ENCODE data around the gene IL1RAPL2.
A peak's percentile ranks its signal among the peaks of the same experiment; 100 is the strongest.
"Not testable (repeated sequence)": the region's sequence is repeated elsewhere in the genome, so short reads cannot be mapped to it uniquely, and the experiment has no call there.

Gene IL1RAPL2

GRCh38 chrX:104565791-104566680, at the start of gene IL1RAPL2:
Gene IL1RAPL2 (plus strand): TSS chrX:104566199.
- DNase-seq: peak; percentile 11 to 17

DNA sequence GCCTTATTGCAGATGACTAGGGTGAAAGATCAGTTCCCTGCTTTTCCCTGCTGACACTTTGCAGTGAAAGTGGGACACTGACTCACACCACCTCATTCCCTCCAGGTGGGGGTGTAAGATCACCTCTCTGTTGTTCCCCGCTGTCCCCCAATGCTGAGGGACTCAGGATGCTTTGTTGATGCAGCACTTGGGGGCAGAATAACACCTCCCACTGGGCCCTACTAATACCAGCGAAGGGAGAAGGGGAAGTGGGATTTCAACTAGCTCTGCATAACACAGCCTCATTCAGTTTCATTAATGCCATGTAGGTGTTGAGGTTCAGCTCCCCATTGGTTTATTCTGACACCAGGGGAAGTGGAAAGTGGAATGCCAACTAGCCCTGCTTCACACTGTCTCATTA, 43.6 kb upstream of the IL1RAPL2 start:
- DNase-seq: no peak

- DNase-seq: no peak
These were observed 42.1 kb upstream of the IL1RAPL2 start for GRCh38 chrX:104523858-104524257.

DNA sequence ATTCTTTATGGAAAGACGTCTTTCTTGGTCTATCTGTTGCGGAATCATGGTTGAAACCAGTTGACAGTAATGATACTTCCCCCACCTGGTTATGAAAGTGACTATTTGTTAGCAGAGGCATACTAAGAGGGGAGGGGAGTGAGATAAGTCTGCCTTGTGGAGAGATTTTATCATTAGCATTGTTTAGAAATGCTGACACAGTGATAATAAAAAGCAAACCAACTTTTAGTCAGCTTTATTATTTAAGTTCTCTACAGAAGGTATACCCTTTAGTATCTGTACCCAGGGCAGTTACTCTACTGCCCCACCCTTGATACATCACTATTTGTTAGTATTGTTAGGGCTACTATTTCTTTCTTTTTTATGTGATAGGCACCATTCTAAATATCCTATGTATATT, 26.9 kb upstream of the IL1RAPL2 start:
- DNase-seq: no peak

DNA sequence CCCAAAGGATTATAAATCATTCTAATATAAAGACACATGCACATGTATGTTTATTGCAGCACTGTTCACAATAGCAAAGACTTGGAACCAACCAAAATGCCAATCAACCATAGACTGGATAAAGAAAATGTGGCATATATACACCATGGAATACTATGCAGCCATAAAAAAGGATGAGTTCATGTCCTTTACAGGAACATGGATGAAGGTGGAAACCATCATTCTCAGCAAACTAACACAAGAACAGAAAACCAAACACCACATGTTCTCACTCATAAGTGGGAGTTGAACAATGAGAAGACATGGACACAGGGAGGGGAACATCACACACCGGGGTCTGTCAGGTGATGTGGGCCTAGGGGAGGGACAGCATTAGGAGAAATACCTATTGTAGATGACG, 23.6 kb upstream of the IL1RAPL2 start:
- not testable (repeated sequence) for DNase-seq

GRCh38 chrX:104564335-104564734, 1.7 kb upstream of the IL1RAPL2 start:
- DNase-seq: no peak

DNA sequence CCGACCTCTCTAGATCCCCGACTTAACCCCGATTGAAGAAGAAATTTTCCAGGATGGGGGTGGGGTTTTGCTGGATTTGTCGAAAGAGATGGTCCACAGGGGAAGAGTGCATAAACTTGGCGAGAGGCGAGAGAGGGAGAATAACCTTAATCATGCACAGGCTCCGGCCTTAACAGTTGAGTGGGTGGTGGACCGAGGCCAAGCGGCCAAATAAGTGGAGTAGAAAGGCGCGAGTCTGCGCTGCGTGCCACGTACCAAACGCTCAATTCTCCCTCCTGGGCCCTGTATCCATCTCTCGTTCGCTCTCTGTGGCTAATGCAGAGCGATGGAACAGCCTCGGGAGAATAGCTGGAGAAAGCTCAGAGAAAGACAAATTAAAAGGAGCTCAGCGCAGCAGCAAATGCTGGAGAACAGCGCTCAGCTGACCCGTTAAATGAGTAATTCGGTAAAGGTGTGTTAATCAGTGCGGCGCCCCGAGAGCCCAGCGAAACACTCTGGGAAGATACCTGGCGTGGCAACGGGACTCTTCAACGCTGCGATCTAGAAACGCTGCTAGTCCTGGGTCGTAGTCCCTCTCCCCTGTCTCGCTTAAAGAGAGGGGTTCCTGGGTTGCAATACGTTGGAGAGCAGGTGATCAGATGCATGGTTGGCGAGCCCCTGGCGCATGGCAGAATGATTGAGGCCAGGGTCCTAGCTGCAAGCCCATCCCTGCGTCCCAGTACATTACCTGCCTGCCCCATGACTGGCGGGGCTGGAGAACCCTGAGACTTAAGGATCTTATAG, 887 bp upstream of the IL1RAPL2 start:
- DNase-seq: no peak

DNA sequence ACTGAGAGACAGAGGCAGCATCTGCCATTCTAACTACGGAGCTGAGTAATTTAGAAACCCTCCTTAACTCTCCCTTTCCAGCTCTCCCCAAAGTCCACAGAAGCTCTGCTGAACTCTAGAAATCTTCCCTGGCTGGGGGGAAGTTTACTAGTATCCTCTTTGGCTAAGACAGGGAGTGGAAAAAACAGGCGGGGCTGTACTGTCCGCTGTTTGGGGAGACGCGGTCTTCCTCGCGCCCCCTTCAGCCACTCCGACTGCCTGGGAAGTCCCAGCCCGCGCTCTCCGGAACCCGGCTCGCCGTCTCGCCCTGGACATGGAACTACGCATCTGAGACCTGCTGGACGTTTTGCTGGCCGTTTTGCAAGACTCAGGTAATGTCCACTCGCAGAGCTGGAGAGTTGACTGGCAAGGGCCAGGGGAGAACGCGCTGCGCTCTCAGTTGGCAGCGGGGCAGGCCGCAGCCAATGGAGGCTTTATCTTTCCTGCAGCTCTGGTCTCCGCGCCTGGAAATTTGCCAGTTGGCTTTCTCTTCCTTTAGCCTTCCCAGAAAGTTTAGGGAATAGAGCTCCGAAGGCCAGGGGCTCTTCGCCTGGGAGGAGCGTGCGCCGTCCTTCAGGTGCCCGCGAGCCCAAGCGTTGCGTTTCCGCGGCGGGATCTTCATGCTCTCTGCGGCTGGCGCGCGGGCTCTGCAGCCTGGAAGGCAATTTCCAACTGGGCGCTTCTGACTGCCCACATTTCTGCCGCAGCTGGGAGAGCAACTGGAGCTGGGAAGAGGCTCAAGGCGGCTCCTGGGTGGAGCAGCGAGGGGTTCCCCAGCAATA, 892 bp downstream of the IL1RAPL2 start:
- DNase-seq: no peak

DNA sequence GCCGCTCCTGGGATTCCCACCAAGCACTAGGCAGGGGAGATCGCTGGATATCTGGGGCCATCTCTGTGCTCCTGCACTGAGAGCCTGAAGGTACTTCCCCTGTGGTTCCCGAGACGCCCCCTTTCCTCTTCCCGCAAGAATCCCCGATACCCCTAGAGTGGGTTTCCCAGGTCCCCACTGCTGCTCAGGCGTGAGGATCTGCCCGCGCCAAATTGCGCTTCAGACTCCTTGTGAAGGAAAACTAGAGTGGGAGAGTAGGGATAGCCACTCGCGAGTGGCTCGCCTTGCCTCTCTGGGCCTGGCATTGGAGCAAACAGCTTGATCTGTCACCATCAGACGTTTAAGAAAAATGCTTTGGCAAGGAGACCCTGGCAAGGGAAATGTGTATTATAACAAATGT, 1.5 kb downstream of the IL1RAPL2 start:
- DNase-seq: no peak

DNA sequence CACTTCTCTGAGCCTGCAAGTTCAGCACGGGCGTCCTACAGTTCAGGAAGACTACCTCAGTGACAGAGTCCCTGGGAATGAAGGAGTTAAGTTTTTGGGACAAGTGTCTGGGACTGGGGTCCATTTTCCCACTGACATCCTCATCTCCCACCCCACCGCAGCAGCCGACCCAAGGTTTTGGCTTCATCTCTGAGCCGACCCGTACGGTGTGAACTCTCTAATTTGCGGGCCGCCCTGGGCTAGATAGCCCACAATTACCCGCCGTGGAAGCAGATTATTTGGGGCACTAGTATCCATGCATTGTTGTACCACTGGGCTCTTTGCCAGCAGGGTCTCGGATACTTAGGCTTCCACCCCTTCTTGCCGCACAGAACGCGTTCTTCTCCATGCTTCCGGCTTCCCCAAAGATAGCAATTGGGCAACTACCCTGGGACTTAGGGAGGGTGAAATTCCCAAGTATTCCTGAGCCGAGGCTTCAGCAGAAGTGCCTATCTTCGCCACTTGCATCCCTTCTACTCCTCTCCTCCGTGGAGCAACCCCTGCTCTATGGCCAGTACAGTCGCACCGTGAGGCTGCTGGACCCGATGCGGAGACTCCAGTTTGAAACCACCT, 2.4 kb downstream of the IL1RAPL2 start:
- DNase-seq: no peak

DNA sequence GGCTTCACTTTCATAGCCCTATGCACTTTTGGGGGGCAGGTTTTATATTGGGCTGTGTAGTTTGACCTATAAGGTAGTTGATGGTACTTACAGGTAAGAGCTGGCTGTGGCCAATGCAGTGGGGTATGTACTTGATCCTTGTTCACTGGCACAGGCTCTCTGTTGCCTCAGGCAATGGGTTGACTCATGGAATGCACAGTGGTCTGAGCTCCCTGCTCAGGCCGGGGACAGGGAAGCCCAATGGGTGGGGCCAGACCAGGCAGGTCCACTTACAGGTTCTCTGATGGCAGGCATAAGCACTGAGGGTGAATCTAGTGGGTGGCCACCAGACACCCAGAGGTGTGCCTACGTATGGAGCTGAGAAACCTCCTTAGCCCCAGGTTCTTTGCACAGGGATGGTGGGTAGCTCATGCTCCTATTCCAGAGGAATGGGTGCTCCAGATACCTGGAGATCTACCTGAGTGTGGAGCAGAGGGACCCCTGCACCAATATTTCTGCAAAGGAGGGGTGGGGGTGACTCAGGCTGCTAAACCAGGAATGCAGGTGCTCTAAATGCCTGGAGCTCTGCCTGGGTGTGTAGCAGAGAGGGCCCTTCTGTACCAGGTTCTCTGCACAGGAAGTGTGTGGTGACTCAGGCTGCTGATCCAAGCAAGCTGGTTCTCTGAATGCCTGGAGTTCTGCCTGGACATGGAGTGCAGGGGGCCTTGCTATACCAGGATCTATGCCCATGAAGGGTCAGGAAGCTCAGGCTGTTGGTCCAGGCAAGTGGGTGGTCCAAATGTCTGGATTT, 52.3 kb downstream of the IL1RAPL2 start:
- no peak for DNase-seq

DNA sequence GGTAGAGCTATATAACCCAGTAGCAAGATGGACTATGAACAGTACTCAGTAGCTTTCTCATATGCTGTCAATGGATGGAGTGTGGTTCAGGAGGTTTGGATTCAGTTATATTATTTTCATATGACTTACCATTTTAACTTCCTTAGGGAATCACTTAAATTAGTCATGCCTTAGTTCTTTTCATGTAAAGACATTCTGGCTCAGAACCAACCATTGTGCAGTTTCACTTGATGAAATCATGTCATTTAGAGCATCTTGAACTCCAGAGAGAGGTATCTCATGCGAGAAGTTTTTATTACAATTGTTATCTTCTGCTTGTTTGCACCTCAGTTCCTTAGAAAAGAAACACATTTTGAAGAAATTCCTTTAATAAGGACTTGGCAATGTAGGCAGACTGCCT, 55.8 kb downstream of the IL1RAPL2 start:
- DNase-seq: no peak

GRCh38 chrX:104641176-104641575, 75.2 kb downstream of the IL1RAPL2 start:
- peak in 1 of 2 experiments; percentile 2 for DNase-seq

DNA sequence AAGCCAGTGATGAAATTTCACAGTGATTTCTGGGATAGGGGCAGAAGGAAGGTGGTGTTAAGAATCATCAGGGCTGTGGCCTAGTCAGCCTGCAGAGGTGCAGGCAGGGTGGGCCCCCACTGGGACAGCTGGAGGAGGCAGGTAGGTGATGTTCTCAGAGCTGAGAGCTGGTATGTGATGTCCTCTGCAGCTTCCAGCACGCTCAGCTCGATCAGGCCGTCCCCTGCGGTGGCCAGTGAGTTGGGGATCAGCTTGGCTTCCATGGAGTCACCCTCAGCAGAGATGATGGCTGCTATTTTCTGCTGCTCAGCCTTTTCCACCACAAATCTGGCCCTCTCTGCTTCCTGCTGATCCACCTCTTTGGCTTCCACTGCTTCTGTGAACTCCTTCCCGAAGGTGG, 81.1 kb downstream of the IL1RAPL2 start:
- DNase-seq: no peak

DNA sequence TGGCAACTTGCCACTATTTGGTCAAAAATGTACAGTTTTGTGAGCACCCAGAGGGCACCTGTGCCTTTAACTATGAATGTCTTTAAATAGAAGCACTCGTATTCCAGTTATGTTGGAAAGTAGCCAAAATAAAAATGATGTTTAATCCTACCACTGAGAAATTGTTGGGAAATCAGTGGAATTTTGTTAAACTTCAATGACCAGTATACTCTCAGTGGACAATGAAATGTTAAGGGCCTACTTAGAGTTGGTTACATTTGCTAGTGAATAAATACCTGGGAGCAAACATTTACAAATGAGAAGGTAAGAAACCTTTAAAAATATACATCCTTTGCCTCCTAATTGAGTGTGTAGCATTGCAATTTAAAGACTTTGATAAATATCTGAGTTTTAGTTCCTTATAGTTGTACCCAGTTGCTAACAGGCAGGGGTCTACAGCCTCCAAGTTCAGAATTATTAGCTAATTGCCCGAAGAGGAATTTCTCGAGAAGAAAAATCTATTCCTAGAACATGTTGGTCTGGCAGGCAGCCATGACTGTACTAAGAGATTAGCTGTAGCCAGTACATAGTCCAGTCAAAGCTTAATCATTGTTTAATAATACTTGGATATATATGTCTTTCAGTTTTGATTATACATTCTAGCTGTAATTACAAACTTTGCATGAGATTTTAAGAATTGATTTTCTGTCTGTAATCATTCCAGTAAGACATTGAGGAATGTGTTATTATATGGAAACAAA, 93.2 kb downstream of the IL1RAPL2 start:
- no peak for DNase-seq

DNA sequence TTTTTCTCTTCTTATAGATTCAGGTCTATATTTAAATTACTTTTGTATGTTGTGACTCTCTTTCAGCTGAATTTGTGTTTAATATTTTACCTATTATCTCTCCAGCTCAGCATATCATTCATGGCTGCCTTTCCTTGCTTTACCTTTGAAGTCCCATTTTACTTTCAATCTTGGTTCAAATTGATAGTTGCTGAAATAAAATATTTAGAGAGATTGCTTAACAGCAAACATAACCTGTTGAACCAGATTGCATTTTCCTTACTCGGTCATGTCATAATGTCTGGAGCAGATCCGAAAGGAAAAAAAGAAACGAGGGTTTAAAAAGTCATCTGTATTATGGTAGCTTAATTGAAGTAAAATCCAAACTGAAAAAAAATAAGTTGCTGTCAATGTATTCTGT, 94.1 kb downstream of the IL1RAPL2 start:
- DNase-seq: no peak

DNA sequence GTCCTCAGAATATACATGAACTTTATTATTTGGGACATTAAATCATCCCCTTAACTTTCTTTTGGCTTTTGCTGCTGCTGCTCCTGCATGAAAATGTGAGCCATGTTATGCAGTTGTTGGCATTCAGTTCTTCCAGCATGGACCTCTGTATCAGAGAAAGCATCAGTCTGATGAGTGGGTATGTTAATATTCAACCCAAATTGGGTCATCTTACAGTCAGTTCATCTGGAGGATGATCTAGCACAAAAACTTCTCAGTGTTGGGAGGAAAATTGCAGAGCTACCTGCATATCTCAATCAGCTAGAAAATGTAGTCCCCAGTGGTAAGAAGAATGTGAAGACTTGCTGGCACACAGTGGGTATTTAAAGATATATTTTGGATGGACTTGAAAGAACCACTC, 96.7 kb downstream of the IL1RAPL2 start:
- no peak for DNase-seq

DNA sequence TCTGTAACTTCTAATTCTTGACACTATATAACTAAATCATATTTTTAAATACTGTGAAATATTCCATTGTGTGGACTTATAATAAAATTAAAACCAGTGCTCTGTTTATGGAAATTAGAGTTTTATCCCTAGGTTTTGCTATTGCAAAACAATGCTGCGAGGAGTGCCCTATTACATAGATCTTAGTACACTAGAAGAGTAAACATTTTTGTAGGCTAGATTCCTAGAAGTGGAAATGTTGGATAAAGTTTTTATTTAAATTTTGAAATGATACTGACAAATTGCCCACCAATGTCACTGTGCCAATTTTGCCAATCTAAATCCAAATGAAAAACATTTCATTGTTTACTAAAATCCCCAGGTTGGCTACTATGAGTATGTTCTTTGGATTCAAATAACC, 99.7 kb downstream of the IL1RAPL2 start:
- no peak for DNase-seq

DNA sequence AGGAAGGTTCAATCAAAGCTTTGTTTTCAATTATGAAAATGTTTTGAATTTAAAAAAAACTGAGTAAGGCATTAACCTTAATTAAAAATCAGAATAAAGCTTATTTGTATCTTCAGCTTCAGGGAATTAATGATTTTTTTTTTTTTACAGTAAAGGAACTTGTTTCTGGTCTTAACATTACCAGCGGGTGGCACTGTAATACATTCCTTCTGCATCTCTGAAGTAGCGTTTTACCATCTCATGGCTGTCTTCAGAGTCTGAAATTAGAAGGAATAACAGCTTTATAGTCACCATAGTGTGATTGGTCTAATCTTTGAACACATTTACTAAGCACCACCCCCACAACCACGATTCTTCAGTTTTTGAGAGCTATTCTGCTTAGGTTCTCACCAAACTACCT, 102.6 kb downstream of the IL1RAPL2 start:
- DNase-seq: no peak

GRCh38 chrX:104669063-104669462, 103.1 kb downstream of the IL1RAPL2 start:
- DNase-seq: no peak

GRCh38 chrX:104670051-104670450, 104.1 kb downstream of the IL1RAPL2 start:
- DNase-seq: no peak
